ENCODE data around the gene DACH1.
"Not testable (repeated sequence)": the region's sequence is repeated elsewhere in the genome, so short reads cannot be mapped to it uniquely, and the experiment has no call there.

Gene DACH1

DNA sequence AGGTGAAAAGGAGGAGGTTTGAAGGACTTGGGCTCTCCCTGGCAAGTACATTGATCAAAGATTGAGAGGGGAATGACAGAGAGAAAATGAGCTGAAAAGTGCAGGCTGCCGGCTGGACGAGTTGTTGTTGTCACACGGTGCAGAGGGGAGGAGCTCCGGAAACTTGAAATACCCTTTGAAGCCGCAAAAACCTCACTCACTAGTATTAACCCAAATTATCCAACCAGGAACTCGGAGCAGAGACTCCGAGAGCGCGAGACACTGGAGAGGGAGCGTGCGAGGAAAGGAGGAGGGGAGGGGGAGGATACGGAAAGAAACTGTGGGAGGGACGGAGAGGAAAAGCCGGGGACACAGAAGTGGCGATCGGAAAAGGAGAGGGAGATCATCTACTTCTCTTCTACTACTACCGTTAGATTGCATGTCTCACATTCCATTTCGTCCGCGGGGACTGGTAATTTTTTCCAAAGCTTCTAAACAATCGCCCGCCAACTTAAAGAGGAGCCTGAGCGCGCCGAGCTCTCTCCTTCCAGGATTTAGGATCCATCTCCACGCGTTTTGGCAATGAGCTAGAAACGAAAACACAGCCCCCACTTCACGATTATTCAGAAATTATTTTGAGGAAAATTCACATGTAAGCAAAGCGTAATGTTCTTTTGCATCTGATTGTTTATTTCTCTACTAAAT is at the start of gene DACH1:
Gene DACH1, minus strand, starts transcription at position 74 of the 684 bp plus-strand sequence.
- no peak for DNase-seq

- no peak for DNase-seq
These were observed 46.7 kb upstream of the DACH1 start for GRCh38 chr13:71913717-71914116.

DNA sequence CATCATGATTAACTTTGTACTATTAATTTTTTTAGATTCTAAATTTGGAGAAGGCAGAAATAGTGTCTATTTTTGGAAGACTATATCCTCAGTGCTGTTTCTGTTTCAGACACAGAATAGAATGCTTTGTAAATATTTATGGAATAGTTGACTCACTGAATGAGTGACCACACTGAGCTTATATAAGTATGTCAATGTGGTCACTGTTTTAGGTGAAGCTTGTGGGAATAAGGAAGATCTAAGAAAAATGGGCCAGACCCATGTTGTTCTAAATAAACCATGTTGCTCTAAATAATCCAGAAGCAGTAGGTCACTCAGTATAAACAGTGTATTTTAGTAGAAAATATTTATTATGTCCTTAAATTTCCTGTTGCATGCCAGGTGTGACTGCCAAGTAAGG is 45.5 kb upstream of the DACH1 start:
- no peak for DNase-seq

GRCh38 chr13:71906448-71906847 is 39.4 kb upstream of the DACH1 start:
- no peak for DNase-seq

- no peak for DNase-seq
These were observed 35.7 kb upstream of the DACH1 start for GRCh38 chr13:71902676-71903075.

- not testable (repeated sequence) for DNase-seq
These were observed 26.5 kb upstream of the DACH1 start for GRCh38 chr13:71893506-71893905.

DNA sequence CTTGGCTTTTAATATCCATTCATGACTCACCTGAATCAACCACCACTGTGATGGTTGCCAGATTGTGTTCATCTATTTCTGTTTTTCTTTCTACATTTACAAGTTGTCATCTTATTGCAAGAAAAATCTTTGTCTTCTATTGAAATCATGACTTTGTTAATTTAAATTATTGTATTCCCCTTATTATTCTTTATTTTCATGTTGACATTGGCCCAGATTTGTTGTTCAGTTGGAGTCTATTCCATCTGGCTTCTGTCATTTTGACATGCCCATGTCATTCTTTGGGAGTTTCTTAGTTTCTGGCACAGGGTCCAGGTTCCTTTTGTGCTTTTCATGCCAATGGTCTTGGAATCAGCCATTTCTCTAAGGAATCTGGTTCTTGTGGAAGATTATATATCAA is 19.9 kb upstream of the DACH1 start:
- DNase-seq, result no peak

DNA sequence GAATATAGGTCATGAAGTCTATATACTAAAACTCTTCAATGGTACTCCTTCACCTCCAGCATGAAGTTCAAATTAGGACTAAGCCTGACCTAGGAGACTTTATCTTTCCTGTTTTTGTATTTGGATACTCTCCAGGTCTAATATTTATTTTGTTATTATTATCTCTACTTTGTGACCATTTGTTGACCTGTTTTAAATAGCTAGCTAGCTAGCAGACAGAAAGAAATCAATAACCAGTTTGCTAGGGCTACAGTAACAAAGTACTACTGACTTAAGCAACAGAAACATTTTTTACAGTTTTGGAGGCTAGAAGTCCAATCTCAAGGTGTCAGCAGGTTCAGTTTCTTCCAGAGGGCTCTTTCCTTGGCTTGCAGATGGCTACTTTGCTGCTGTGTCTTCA is 15.1 kb upstream of the DACH1 start:
- no peak for DNase-seq

DNA sequence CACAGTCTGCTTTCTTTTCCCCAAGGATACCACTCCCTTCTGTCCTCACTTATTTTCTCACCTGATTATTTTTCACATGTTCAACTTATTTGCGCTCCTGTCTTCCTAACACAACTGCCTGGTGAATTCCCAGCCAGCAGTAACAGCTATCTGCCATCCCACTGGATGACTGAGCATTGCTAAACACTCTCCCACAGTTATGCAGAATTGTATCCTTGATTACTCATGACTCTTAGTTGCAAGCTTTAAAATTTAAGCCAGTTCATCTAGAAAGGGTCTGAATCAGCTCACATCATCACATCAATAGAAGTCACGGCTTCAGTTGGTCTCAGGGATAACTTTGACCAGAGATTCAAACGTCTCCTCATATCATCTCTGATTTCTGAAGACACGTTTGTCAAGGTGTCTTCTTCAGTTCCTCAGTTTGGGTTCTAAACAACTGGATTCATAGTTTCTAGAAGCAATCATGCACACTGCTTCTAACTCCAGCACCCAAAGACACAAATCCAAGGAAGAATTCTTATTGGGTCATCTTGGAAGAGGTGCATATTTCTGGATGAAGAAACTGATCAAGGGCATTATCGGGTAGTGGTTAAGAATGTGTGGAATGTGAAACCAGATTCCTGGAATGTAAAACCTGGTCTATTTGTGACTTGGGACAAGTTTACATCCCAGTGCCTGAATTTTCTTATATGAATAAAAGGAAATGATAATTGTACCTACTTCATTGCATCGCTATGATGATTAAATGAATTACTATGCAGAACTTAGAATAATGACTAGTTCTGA is 13.9 kb upstream of the DACH1 start:
- DNase-seq, result no peak

DNA sequence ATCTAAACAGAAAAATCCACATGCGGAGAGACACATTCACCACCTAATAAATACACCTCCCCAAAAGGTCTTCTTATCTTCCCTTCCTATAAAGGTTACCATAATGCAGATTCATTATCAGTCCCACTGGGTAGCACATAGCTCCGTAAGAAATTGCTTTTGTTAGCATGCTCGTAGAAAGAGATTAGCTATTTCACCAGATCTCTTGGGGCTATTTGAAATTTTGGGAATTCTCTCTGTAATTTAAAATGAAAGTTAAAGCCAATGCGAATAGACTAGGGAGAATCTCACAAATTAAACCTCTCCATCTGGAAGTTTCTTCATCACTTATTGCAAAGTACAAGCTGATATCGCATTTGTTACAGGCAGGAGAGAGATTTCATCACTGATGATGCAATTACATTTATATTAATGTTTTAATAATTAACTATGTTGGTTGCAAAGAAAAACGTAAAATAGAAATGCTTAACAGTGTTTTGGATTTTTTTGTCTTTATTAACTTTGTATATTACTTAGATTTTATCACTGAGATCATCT is 12.9 kb upstream of the DACH1 start:
- DNase-seq, result no peak

DNA sequence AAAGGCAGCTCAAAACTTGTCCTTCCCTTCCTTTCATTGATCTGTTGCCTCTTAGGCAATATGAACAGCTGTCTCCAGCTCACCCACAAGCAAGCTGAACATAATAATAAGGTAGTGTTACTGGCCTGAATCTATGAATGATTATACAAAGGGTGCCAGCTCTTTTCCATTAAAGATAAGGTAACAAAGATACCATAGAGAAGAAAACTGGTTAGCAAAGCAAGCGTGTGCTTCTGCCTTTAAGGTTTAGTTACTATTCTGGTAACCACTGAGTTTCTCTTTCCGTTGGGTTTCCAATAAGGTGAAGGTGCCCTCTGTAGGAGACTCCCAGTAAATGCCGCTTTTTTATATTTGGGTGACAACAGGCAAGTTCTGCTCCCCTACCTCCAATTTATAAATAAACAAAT is 12.1 kb upstream of the DACH1 start:
- no peak for DNase-seq

DNA sequence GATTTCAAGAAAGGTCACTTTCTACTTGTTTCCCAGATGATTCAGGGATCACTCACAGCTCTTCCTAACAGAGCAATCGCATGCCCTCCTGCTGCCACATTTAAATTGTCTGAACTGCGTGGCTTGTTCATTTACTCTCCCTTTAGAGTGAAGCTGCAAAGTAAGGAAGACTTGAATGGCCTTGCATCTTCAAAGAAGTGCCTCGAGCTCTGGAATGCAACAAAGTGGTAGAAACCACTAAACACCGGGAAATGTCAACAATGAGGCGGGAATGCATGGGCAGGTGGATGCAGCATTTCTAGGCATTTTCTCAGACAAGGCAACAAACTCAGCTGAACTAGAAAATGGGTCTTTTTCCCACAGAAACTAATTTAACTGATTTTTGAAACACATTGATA is 10.3 kb upstream of the DACH1 start:
- DNase-seq, result no peak

GRCh38 chr13:71876648-71877255 is 9.7 kb upstream of the DACH1 start:
- no peak for DNase-seq

DNA sequence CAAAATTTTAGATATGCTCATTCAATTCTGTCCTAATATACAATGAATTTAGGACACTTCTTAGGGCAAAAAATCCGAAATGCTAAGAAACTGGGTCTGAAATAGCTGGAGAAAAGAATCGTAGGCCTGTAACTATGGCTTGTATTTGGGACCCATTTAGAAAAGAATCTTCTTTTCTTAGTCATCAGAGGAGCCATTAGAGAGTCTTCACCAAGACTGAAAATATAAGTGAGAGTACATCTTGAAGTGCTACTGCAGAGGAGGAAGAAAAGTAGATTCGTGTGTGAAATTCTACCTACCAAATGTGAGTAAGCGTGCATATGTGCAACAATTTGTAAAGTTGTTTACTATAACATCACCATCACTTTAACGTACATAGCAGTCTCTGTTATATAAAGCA is 8.8 kb upstream of the DACH1 start:
- DNase-seq, result no peak

GRCh38 chr13:71874458-71874857 is 7.5 kb upstream of the DACH1 start:
- no peak for DNase-seq

DNA sequence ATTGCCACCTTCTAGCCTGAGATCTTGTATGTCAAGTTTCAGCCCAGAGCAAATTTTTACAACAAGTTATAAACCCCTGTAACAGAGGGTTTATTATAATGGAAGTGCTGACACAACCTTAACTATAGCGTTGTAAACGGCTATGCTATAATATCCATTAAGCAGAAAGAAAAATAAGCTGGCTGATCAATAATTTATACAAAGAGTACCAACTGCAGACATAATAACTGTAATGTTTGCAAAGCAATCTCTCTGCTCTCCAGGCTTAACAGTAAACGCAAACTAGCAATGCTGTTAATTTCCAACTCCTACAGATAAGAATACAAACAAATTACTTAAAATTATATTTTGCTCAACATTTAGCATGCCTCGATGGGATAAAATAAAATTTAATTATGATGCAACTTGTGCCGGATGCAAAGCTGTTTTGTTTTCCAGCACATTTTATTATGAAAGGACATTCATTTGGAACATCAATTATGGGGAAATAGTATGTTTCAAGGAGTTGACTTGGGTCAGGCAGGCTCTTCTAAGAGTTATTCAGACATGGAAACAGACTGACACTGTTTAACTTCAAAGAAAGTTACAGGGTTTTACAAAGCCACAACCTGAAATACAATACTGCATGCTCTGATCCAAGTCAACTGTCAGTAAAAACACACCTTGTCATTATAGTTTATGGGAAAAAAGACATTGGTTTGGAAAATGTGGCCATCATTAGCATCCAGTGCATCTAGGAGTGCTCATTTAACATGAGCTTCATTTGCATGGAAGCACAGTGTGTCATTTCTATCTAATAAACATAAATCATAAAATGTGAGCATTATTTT is 6.6 kb upstream of the DACH1 start:
- DNase-seq, result no peak

GRCh38 chr13:71871844-71872243 is 4.8 kb upstream of the DACH1 start:
- no peak for DNase-seq

- DNase-seq, result no peak
These were observed 4.3 kb upstream of the DACH1 start for GRCh38 chr13:71871176-71871754.

DNA sequence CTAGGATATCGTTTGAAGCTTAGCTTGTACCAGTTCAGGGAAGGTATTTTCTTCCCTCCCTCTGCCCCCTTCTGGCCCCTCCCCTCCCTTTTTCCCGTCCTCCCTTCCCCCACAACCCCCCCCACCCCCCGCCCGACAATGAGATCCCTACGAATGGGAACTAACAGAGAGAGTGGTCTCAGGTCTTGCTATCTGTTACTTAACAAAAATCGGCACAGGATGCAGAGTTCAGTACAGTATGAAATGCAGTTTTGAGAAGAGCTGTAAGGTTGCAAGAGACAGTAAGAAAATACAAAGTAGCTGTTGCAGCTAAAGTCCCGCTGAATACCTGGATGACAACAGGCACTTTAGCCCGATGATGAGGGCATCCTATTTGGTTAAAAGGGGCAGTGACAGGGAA is 3.1 kb upstream of the DACH1 start:
- no peak for DNase-seq

- DNase-seq, result no peak
These were observed 2.3 kb upstream of the DACH1 start for GRCh38 chr13:71869274-71869673.

- no peak for DNase-seq
These were observed 471 bp downstream of the DACH1 start for GRCh38 chr13:71866335-71867130.

- DNase-seq, result no peak
These were observed 1.1 kb downstream of the DACH1 start for GRCh38 chr13:71865874-71866334.

All from activated effector memory CD4-positive, alpha-beta T cell treated with anti-CD3 and anti-CD28 coated beads, Interleukin-2, amount 50 U/mL, for 16 hours (primary cell).